Measurements from ENCODE around the gene BRD4.

Gene BRD4

DNA sequence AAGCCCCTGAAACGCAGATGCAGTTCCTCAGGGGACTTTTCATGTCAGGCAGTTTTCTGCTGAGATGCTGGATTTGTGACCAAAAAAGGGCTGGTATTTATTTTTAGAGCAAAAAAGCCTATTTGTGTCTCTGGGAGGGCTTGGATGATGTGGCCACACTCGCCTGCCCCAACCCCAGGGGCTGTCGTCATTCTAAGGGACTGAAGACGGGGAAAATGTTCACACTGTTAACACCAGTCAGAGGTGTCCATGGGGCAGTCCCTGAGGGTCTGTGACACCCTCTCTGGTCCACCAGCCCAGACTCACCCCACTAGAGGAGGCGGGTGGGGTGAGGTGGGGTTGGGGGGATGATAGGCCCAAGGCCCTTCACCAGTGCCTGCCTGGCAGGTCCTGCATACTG lies 84.2 kb downstream of the BRD4 start:
- ATAC-seq, result no peak
- H3K27ac Mint-ChIP-seq, result peak overlapping the region in 1 of 2 donors; percentile 56
- H3K4me3 Mint-ChIP-seq, result no peak overlapping the region
- H3K4me1 Mint-ChIP-seq, result no peaks in the 10 kb centered on the region
- H3K27me3 Mint-ChIP-seq, result no peaks in the 10 kb centered on the region
- H3K9me3 Mint-ChIP-seq, result no peaks in the 10 kb centered on the region
- DNase-seq, result no peak

DNA sequence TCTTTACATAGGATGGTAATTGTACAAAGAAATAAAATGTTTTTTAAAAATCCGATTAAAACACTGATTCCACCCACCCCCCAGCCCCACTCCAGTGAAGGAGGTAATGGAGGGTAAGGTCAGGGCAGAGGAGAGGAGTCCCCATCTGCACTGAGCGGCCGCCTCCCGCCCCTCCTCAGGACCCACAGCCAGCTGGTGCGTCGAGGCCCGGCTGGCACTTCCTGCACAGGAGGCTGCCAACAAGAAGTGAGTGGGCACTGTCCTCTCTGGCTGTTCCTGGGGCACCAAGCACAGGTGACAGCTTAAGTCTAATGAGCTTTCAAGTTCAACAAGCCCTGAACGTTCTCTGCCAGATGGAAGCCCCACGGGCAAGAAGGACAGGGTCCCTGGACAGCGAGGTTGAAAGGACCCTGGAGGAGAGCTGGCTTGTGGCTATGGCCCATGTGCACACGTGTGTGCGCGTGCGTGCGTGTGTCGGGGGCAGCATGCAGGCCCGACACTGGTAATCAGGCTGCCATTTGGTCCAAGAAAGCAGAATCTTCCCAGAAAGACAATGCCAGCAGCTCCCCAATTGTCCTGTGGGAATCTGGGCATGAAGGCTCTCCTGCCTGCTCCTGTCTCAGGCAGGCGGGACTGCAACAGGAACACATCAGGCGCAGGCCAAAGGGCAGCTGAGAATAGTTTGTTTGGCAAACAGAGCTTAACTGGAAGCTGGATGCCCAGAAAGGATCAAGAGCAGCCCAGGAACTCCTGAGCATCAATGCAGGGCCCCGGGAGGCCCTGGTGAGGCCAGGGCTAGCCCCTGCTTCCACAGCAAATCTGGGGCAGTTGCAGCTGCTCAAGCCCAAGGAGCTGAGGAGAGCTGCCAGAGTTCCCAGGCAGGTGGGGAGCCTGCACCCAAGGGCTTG lies 85.0 kb downstream of the BRD4 start:
- ATAC-seq, result no peak
- H3K4me3 Mint-ChIP-seq, result no peak overlapping the region

DNA sequence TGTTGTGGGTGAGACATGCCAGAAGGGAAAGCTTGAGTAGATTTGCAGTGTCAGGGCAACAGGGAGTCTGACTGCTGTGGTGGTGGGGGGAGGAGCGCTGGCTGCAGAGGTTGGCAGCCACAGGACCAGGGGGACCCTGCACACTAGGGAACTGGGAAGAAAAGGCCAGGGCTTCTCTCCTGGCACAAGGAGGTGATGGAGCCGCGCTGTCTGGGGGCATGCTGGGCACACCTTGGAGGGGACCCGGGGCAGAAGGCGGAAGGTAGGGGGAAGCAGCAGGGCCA lies 86.2 kb downstream of the BRD4 start:
- no peak overlapping the region for H3K4me3 Mint-ChIP-seq
- DNase-seq (no peak), ATAC-seq (no peak)
- peak overlapping the region in 1 of 2 donors; percentile 16 for H3K27ac Mint-ChIP-seq
- H3K4me1 Mint-ChIP-seq, result no peaks in the 10 kb centered on the region
- no peaks in the 10 kb centered on the region for H3K27me3 Mint-ChIP-seq
- H3K9me3 Mint-ChIP-seq, result no peaks in the 10 kb centered on the region

More for the DNA sequence above, 85.0 kb downstream of the BRD4 start:
- no peaks in the 10 kb centered on the region for H3K4me1 Mint-ChIP-seq
- no peaks in the 10 kb centered on the region for H3K9me3 Mint-ChIP-seq
- no peak for DNase-seq
- no peak overlapping the region for H3K27ac Mint-ChIP-seq
- no peaks in the 10 kb centered on the region for H3K27me3 Mint-ChIP-seq

DNA sequence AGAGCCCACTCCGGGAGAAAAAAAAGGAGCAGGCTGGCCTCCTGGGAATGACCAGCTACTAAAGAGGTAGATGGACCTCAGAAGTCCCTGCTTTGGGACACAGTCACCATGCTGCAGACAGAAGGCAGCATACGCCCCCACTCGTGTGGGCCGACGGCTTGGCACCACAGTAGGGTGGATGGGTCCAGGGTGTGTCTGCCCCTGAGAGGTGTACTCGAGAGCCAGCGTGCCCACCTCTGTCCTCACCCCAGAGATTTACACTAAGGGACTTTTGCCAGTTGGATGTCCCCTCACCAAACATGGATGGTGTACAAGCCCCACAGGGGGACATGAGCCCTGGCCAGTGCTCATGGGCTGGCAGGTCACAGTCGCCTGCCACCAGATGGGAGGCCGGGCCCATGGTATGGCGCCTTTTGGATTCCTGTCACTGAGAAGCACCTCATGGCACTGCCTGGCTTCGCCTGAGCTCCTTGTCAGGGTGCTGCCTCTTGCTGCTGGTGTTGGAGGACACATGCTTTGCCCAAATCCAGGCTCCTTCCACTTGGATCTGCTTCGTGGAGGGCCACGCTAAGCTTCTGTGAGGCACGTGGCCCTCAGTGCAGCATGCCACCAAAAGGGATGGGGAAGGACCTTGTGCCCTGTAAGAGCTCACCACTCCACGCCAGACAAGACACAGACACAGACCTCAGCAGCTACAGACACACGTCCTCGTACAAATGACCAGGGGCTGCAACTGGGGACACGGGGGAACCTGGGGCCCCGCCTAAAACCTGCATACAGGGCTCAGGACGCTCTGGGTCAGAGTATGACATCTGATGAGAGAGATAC lies 86.8 kb downstream of the BRD4 start:
- Mint-ChIP-seq H3K4me1 (no peaks in the 10 kb centered on the region), H3K27ac (peak overlapping the region in 1 of 2 donors; percentile 72), H3K27me3 (no peaks in the 10 kb centered on the region), H3K9me3 (no peaks in the 10 kb centered on the region), H3K4me3 (no peak overlapping the region)
- DNase-seq (no peak), ATAC-seq (no peak)

DNA sequence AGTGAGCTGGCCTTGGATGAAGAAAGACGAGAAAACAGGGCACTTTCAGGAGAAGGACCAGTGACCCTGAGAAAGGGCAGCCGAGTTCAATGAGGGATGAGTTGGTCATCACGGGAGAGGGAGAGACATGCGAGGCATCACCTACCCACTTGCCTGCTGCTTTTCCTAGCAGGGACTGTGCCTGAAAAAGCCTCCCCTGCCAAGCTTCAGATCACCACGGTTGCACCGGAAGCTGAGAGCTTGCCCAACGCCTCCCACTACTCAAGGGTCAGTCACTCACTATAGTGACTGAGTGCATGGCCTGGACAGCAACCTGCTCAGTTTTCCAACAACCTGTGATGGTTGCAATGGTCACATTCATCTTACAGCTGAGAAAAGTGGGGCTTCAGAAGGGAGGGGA lies 87.5 kb downstream of the BRD4 start:
- ATAC-seq (no peak), DNase-seq (no peak)
- Mint-ChIP-seq H3K4me3 (no peak overlapping the region), H3K27ac (peak overlapping the region in 1 of 2 donors; percentile 72), H3K4me1 (no peaks in the 10 kb centered on the region), H3K27me3 (no peaks in the 10 kb centered on the region), H3K9me3 (no peaks in the 10 kb centered on the region)

DNA sequence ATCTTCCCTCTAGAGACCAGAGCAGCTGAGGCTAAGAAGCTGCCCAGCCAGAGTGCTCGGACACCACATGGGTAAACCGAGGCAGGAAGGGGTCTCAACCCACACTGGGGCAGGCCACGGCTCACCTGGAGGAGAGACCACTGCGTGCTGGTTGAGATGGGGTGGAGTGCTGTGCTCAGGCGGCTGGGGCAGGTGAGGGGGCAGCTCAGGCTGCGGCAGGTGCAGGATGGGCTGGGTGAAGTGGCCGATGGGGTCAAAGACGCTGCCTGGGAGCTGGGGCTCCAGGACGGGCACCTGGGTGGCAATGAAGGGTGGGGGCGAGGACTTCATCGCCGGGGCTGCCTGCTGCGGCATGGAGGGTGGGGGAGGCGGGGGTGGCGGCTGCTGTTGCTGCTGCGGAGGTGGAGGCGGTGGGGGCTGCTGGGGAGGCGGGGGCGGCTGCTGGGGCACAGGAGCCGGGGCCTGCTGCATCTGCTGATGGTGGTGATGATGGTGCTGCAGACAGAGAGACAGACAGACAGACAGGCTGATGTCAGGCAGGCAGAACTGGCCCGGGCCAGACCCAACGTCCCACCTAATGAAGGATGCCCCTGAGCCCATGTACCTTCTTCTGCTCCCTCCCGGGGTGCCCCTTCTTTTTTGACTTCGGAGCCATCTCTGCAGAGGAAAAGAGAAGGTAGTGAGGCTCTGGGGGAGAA lies 88.1 kb downstream of the BRD4 start:
- no peak for DNase-seq
- Mint-ChIP-seq H3K27ac (peak overlapping the region in 1 of 2 donors; percentile 64), H3K4me3 (no peak overlapping the region)

DNA sequence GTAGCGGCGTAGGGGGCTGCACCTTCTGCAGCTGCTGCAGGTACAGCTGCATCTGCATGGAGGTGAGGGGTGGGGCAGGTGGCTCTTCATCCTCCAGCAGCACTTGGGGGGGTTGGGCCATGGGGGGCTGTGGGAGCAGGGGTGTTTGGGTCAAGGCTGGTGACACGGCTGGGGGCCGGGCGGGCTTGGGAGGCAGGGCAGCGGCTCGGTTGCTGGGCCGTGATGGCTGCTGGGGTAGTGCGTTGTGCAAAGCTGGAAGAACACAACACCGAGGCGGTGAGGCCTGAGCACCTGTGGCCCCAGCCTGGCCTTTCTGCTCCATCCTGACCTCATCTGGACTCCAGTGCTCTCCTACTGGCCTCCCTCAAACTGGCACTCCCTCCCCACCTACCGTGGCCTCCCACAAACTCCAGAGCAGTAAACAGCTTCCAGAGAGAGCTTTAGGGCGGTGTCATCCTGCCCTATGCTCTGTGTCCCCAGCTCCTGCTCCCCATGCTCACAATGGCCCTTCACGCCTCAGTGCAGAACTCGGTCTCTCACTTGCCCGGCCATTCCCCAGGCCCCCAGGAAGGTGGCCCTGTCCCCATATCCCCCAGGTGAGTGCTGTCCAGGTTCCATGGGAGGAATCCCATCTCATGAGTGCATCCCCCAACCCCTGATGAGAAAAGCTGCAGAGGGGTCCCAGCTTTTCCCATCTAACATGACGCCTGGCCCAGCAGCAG lies 88.9 kb downstream of the BRD4 start:
- Mint-ChIP-seq H3K4me3 (no peak overlapping the region), H3K27me3 (no peaks in the 10 kb centered on the region), H3K9me3 (no peaks in the 10 kb centered on the region), H3K4me1 (no peaks in the 10 kb centered on the region), H3K27ac (peak overlapping the region in 1 of 2 donors; percentile 64)
- DNase-seq (no peak), ATAC-seq (peak; percentile 11)

More for the DNA sequence above, 88.1 kb downstream of the BRD4 start:
- no peaks in the 10 kb centered on the region for H3K9me3 Mint-ChIP-seq
- no peaks in the 10 kb centered on the region for H3K27me3 Mint-ChIP-seq
- no peaks in the 10 kb centered on the region for H3K4me1 Mint-ChIP-seq
- ATAC-seq, result no peak

DNA sequence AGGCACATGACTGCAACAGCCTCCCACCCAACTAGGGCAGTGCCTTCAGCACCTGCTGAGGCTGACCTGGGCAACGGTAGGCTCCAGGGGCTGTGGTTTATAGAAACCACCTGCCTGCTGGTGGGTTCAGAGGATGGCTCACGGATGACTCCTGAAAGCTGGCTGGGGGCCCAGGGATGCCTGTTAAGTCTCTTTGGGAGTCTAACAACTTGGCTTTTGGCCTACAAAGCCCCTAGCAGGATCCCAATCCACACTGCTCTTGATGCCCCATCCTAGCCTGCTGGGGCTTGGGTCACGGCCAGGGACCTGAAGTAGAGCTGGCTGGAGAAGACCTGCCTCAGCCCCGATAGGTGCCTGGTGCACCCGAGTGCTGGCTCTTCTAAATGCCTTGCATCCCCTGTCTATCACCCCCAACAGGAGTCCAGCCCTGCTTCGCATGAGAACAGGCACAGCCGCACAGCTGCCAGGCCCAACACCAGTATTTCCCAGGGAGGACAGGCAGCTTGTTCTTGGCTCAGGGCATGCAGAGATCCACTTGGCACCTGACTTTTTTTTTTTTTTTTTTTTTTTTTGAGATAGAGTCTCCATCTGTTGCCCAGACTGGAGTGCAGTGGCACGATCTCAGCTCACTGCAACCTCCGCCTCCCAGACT lies 91.0 kb downstream of the BRD4 start:
- peak overlapping the region in 1 of 2 donors; percentile 92 for H3K27ac Mint-ChIP-seq
- H3K4me3 Mint-ChIP-seq, result no peak overlapping the region
- no peak for DNase-seq
- no peak for ATAC-seq
- no peaks in the 10 kb centered on the region for H3K4me1 Mint-ChIP-seq
- no peaks in the 10 kb centered on the region for H3K9me3 Mint-ChIP-seq
- no peaks in the 10 kb centered on the region for H3K27me3 Mint-ChIP-seq

DNA sequence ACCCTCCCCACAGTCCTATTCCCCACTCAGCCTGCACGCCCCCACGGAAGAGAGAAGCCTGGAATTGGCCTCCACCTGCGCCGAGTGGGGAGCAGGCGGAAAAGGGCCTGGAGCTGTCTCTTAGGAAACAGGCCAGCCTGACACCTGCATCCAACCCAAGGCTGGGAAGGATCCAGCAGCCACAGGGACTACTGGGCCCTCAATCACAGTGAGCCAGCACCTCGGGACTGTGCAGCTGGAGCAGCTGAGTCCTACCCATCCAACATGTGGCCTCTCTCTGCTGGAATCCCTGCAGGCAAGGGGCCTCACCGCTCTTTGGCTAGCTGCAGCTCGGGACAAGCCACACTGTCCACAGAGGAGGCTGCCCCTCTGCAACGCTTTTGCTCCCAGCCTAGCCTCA lies 91.8 kb downstream of the BRD4 start:
- H3K27ac Mint-ChIP-seq, result no peak overlapping the region
- H3K9me3 Mint-ChIP-seq, result no peaks in the 10 kb centered on the region
- no peaks in the 10 kb centered on the region for H3K4me1 Mint-ChIP-seq
- H3K4me3 Mint-ChIP-seq, result no peak overlapping the region
- ATAC-seq (no peak), DNase-seq (no peak)
- no peaks in the 10 kb centered on the region for H3K27me3 Mint-ChIP-seq

DNA sequence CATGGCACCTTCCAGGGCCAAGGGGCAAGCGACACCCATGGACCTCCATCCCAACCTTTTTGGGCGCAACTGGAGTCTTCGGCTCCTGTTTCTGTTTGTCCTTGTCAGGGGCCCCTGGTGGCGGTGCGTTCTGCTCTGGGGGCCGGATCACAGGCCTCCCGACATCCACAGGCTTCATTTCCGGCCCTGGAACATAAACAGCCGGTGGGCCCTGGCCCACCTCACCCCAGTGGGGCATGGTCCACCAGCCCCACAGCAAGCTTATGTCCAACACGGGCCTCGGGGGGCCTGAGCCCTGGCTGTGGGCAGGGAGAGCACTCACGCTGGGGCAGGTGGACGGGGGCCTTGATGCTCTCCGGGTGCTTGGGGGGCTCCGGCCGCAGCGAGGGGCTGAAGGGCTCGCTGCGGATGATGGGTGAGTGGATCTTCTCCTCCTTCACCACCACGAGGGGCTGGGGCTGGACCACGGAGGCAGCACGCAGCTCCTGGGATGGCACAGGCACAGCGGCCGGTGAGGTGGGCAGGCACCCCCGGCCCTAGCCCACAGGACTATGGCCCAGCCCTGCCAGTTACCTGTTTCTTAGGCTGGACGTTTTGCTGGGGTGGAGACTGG lies 92.9 kb downstream of the BRD4 start:
- peak overlapping the region in 1 of 2 donors; percentile 69 for H3K27ac Mint-ChIP-seq
- DNase-seq (no peak), ATAC-seq (no peak)
- no peaks in the 10 kb centered on the region for H3K9me3 Mint-ChIP-seq
- H3K4me3 Mint-ChIP-seq, result no peak overlapping the region
- peaks cover 1% of the 10 kb centered on the region for H3K27me3 Mint-ChIP-seq
- H3K4me1 Mint-ChIP-seq, result peaks cover 4% of the 10 kb centered on the region

DNA sequence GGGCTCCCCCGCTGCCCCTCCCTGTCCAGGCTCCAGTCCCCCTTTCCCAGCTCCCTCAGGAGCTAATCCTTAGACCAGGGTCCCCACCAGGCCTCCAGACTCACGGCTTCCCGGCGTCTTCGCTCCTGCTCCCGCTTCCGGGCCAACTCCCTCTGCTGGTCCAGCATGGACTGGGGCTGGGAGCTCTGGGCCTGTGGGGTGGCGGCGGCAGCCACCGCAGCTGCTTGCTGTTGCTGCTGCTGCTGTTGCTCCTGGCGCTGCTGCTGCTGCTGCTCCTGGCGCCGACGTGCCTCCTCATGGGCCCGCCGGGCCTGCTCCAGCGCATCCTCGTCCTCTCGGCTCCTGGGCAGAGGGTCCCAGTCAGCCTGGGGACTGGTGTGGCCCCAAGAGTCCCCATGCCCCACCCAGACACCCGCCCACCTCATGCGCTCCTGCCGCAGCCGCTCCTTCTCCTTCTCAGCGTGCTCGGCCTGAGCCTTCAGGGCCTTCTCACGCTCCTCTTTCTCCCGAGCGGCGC lies 93.6 kb downstream of the BRD4 start:
- Mint-ChIP-seq H3K27ac (peak overlapping the region in 1 of 2 donors; percentile 16), H3K4me3 (no peak overlapping the region), H3K4me1 (peaks cover 6% of the 10 kb centered on the region), H3K27me3 (peaks cover 9% of the 10 kb centered on the region), H3K9me3 (no peaks in the 10 kb centered on the region)
- no peak for DNase-seq
- ATAC-seq, result no peak

DNA sequence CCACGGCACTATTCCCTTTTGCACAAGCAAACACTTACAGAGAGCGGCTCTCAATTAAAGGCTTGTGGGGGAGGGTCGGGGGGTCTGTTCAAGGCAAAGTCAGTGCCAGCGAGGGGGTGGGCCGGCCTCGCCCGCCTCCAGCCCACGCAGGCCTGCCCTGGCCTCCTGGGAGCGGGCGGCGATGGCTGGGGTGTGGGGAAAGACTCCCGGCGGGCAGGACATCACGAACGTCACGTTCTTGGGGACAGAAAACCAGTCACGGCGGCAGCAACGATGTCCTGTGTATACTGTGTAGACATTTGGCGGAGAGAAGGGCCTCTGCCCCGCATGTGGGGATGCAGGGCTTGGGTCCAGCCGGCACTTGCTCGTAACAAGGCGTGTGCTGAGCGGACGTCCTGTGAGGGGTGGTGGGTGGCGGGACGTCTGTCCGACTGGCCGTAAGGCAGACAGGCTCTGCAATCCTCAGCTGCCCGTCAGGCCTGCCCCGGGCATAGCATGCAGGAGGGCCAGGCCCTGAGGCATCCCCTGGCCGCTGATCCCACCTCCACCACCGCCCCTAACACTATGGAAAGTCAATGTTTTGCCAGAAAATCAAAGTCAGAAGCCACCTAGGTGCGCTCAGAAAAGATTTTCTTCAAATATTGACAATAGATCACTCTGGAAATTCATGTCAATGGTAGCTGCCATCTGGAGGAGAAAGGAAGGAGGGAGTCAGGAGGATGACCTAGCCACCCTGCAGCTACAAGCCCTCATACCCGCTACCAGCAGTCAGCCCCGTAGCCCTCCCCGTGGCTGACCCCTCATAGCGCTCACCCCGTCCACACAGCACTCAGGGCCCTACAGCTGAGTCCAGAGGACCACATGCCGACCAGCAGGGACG lies 94.3 kb downstream of the BRD4 start:
- Mint-ChIP-seq H3K4me3 (no peak overlapping the region), H3K27me3 (peaks cover 16% of the 10 kb centered on the region), H3K4me1 (peaks cover 13% of the 10 kb centered on the region), H3K9me3 (no peaks in the 10 kb centered on the region), H3K27ac (peak overlapping the region in 1 of 2 donors; percentile 51)
- ATAC-seq, result no peak
- no peak for DNase-seq

DNA sequence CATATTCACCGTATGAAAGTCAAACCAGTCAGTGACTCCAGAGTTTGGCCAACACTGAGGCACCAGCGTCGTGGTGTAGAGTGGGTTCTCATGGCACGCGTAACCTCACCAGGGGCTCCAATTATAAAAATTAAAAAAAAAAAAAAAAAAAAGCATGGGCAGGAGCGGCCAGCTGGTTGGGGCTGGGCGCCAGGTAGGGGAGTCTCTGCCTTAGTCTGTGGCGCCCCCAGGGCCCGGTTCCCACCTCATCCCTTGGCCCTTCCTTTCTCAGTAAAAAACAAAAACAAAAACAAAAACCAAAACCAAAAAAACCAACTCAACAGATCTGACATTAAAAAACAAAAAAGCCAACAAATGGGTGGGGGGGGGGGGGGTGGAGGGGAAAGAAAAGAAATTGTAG lies 95.5 kb downstream of the BRD4 start:
- no peak for DNase-seq
- ATAC-seq, result no peak

More for the DNA sequence above, 95.5 kb downstream of the BRD4 start:
- peaks cover 24% of the 10 kb centered on the region for H3K4me1 Mint-ChIP-seq
- H3K27me3 Mint-ChIP-seq, result peaks cover 27% of the 10 kb centered on the region
- H3K27ac Mint-ChIP-seq, result peak overlapping the region in 1 of 2 donors; percentile 81
- H3K9me3 Mint-ChIP-seq, result no peaks in the 10 kb centered on the region
- H3K4me3 Mint-ChIP-seq, result no peak overlapping the region
